SK-N-SH treated with all-trans-retinoic acid at 6 μM for 48 hours (cell line): ENCODE results near the gene GDPD1.

Experiments used
- ATAC-seq: fragments of 200-7000 bp; cut with Tn5 transposase; 3 replicates; pipeline ENCODE4 v1.9.1; 2020; ENCODE audit warnings: mild to moderate bottlenecking, moderate library complexity
- ARNTL ChIP-seq: fragments of 450-650 bp; formaldehyde crosslinking; IDR thresholded peaks from 2 replicates; pipeline ENCODE4 v1.5.0; 2020; ENCODE audit warnings: low read depth, mild to moderate bottlenecking, moderate library complexity, borderline replicate concordance
- BACH2 ChIP-seq: fragments of 250-450 bp; sonication (Bioruptor Pico); IDR thresholded peaks from 2 replicates; pipeline ENCODE4 v1.9.0; 2021; ENCODE audit warnings: mild to moderate bottlenecking, borderline replicate concordance
- CSDC2 ChIP-seq: fragments of 250-450 bp; sonication (Bioruptor Pico); IDR thresholded peaks from 2 replicates; pipeline ENCODE4 v1.5.0; 2020; ENCODE audit warnings: mild to moderate bottlenecking, moderate library complexity
- ESRRG ChIP-seq: fragments of 250-450 bp; sonication (Bioruptor Pico); IDR thresholded peaks from 2 replicates; pipeline ENCODE4 v1.6.1; 2021; ENCODE audit warnings: mild to moderate bottlenecking
- GLIS3 ChIP-seq: fragments of 250-450 bp; sonication (Bioruptor Pico); IDR thresholded peaks from 2 replicates; pipeline ENCODE4 v1.5.0; 2020; ENCODE audit warnings: mild to moderate bottlenecking, moderate library complexity
- ISL1 ChIP-seq: fragments of 250-450 bp; sonication (Bioruptor Pico); IDR thresholded peaks from 2 replicates; pipeline ENCODE4 v2.1.2; 2022; ENCODE audit warnings: mild to moderate bottlenecking, moderate library complexity
- OSR1 ChIP-seq: fragments of 250-450 bp; sonication (Bioruptor Pico); IDR thresholded peaks from 2 replicates; pipeline ENCODE4 v1.8.0; 2022; ENCODE audit warnings: moderate library complexity, mild to moderate bottlenecking, inconsistent platforms
- PATZ1 ChIP-seq: fragments of 250-450 bp; sonication (Bioruptor Pico); IDR thresholded peaks from 2 replicates; pipeline ENCODE4 v1.8.0; 2020; ENCODE audit warnings: mild to moderate bottlenecking, moderate library complexity, borderline replicate concordance
- PPARA ChIP-seq: fragments of 250-450 bp; sonication (Bioruptor Pico); IDR thresholded peaks from 2 replicates; pipeline ENCODE4 v1.5.0; 2020; ENCODE audit warnings: mild to moderate bottlenecking, borderline replicate concordance
- RARB ChIP-seq: fragments of 250-450 bp; sonication (Bioruptor Pico); IDR thresholded peaks from 2 replicates; pipeline ENCODE4 v1.8.0; 2021; ENCODE audit warnings: mild to moderate bottlenecking, moderate library complexity
- SNAI2 ChIP-seq: fragments of 250-450 bp; sonication (Bioruptor Pico); IDR thresholded peaks from 2 replicates; pipeline ENCODE4 v1.5.0; 2020; ENCODE audit warnings: mild to moderate bottlenecking, moderate library complexity
- TCF4 ChIP-seq: fragments of 250-450 bp; sonication (Bioruptor Pico); IDR thresholded peaks from 2 replicates; pipeline ENCODE4 v1.8.0; 2021; ENCODE audit warnings: mild to moderate bottlenecking, moderate library complexity, borderline replicate concordance
- TOX ChIP-seq: fragments of 250-450 bp; sonication (Bioruptor Pico); IDR thresholded peaks from 2 replicates; pipeline ENCODE4 v1.8.0; 2021; ENCODE audit warnings: mild to moderate bottlenecking, moderate library complexity, borderline replicate concordance
- ZC3H10 ChIP-seq: fragments of 250-450 bp; sonication (Bioruptor Pico); IDR thresholded peaks from 2 replicates; pipeline ENCODE4 v1.5.1; 2021; ENCODE audit warnings: mild to moderate bottlenecking, moderate library complexity
- ZFP3 ChIP-seq: fragments of 250-450 bp; sonication (Bioruptor Pico); IDR thresholded peaks from 2 replicates; pipeline ENCODE4 v1.5.0; 2020; ENCODE audit warnings: mild to moderate bottlenecking, moderate library complexity
- ZFP30 ChIP-seq: fragments of 450-650 bp; formaldehyde crosslinking; IDR thresholded peaks from 2 replicates; pipeline ENCODE4 v1.5.0; 2022; ENCODE audit warnings: mild to moderate bottlenecking, moderate library complexity
- ZNF565 ChIP-seq: fragments of 450-650 bp; formaldehyde crosslinking; conservative IDR thresholded peaks from 2 replicates; pipeline ENCODE4 v1.5.0; 2020; ENCODE audit warnings: low read depth, mild to moderate bottlenecking, moderate library complexity
- ZNF70 ChIP-seq: fragments of 450-650 bp; formaldehyde crosslinking; IDR thresholded peaks from 2 replicates; pipeline ENCODE4 v1.5.0; 2020; ENCODE audit warnings: mild to moderate bottlenecking, moderate library complexity
- ZNF8 ChIP-seq: fragments of 450-650 bp; formaldehyde crosslinking; IDR thresholded peaks from 2 replicates; pipeline ENCODE4 v1.5.0; 2020; ENCODE audit warnings: mild to moderate bottlenecking, moderate library complexity
- TF ChIP-seq, protein P1 (sequence below): fragments of 250-450 bp; sonication (Bioruptor Pico); IDR thresholded peaks from 2 replicates; pipeline ENCODE4 v1.8.0; 2021; ENCODE audit warnings: low read depth, mild to moderate bottlenecking, moderate library complexity, borderline replicate concordance
- TF ChIP-seq, protein P2 (sequence below): fragments of 250-450 bp; sonication (Bioruptor Pico); IDR thresholded peaks from 2 replicates; pipeline ENCODE4 v1.5.1; 2021; ENCODE audit warnings: mild to moderate bottlenecking, moderate library complexity
- TF ChIP-seq, protein P3 (sequence below): fragments of 250-450 bp; sonication (Bioruptor Pico); IDR thresholded peaks from 2 replicates; pipeline ENCODE4 v1.5.0; 2020; ENCODE audit warnings: mild to moderate bottlenecking, moderate library complexity

GDPD1 gene

DNA sequence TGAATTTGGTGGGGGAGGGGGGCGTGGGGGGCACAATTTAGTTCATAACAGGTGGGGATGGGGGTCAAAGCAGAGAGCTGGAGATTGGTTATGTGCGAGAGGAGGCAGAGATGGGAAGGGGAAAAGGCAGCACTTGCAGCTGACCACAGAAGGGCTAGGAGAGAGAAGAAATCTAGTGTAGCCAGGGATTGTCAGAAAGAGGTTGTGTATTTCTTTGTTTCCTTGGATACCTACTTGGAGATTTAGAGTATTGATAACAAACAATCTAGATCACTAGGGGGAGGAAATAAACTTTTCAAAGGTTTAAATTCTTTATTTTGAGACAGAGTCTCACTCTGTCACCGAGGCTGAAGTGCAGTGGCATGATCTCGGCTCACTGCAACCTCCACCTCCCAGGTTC is 64.0 kb downstream of the GDPD1 start (continued):
- no peak for TF ChIP-seq PATZ1
- TF ChIP-seq CSDC2 (CRISPR knock-in tag), result no peak
- TF ChIP-seq ZFP30 (CRISPR knock-in tag), result no peak
- TF ChIP-seq ESRRG, result no peak
- TF ChIP-seq PPARA (CRISPR knock-in tag), result no peak
- no peak for TF ChIP-seq ZFP3 (CRISPR knock-in tag)
- no peak for TF ChIP-seq ISL1 (CRISPR knock-in tag)
- TF ChIP-seq TCF4 (CRISPR knock-in tag), result no peak
- no peak for TF ChIP-seq TOX
- TF ChIP-seq GLIS3 (CRISPR knock-in tag), result no peak

- no peak for ATAC-seq
- no peak for TF ChIP-seq ESRRG
- TF ChIP-seq RARB (CRISPR knock-in tag), result no peak
- TF ChIP-seq, protein P1, sequence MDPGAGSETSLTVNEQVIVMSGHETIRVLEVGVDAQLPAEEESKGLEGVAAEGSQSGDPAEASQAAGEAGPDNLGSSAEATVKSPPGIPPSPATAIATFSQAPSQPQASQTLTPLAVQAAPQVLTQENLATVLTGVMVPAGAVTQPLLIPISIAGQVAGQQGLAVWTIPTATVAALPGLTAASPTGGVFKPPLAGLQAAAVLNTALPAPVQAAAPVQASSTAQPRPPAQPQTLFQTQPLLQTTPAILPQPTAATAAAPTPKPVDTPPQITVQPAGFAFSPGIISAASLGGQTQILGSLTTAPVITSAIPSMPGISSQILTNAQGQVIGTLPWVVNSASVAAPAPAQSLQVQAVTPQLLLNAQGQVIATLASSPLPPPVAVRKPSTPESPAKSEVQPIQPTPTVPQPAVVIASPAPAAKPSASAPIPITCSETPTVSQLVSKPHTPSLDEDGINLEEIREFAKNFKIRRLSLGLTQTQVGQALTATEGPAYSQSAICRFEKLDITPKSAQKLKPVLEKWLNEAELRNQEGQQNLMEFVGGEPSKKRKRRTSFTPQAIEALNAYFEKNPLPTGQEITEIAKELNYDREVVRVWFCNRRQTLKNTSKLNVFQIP, result no peak
- TF ChIP-seq ZC3H10 (CRISPR knock-in tag), result no peak
- TF ChIP-seq TCF4 (CRISPR knock-in tag), result no peak
- TF ChIP-seq ARNTL (CRISPR knock-in tag), result no peak
- TF ChIP-seq, all 23 proteins: peak for 0
Measured at GRCh38 chr17:59287452-59287851, 67.1 kb downstream of the GDPD1 start.

- ATAC-seq, result no peak
- no peak for TF ChIP-seq PPARA (CRISPR knock-in tag)
- TF ChIP-seq SNAI2 (CRISPR knock-in tag), result no peak
- TF ChIP-seq ZNF70, result no peak
- TF ChIP-seq TOX, result no peak
- no peak for TF ChIP-seq TCF4 (CRISPR knock-in tag)
- TF ChIP-seq ZNF565, result no peak
- no peak for TF ChIP-seq ISL1 (CRISPR knock-in tag)
- TF ChIP-seq, protein P1, result no peak
- no peak for TF ChIP-seq ZFP30 (CRISPR knock-in tag)
- TF ChIP-seq ZC3H10 (CRISPR knock-in tag), result no peak
- TF ChIP-seq RARB (CRISPR knock-in tag), result no peak
- no peak for TF ChIP-seq ZNF8 (CRISPR knock-in tag)
- no peak for TF ChIP-seq ESRRG
- no peak for TF ChIP-seq CSDC2 (CRISPR knock-in tag)
- TF ChIP-seq, protein P2, sequence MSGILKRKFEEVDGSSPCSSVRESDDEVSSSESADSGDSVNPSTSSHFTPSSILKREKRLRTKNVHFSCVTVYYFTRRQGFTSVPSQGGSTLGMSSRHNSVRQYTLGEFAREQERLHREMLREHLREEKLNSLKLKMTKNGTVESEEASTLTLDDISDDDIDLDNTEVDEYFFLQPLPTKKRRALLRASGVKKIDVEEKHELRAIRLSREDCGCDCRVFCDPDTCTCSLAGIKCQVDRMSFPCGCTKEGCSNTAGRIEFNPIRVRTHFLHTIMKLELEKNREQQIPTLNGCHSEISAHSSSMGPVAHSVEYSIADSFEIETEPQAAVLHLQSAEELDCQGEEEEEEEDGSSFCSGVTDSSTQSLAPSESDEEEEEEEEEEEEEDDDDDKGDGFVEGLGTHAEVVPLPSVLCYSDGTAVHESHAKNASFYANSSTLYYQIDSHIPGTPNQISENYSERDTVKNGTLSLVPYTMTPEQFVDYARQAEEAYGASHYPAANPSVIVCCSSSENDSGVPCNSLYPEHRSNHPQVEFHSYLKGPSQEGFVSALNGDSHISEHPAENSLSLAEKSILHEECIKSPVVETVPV (CRISPR knock-in tag), result no peak
- TF ChIP-seq BACH2 (CRISPR knock-in tag), result no peak
- TF ChIP-seq, protein P3, sequence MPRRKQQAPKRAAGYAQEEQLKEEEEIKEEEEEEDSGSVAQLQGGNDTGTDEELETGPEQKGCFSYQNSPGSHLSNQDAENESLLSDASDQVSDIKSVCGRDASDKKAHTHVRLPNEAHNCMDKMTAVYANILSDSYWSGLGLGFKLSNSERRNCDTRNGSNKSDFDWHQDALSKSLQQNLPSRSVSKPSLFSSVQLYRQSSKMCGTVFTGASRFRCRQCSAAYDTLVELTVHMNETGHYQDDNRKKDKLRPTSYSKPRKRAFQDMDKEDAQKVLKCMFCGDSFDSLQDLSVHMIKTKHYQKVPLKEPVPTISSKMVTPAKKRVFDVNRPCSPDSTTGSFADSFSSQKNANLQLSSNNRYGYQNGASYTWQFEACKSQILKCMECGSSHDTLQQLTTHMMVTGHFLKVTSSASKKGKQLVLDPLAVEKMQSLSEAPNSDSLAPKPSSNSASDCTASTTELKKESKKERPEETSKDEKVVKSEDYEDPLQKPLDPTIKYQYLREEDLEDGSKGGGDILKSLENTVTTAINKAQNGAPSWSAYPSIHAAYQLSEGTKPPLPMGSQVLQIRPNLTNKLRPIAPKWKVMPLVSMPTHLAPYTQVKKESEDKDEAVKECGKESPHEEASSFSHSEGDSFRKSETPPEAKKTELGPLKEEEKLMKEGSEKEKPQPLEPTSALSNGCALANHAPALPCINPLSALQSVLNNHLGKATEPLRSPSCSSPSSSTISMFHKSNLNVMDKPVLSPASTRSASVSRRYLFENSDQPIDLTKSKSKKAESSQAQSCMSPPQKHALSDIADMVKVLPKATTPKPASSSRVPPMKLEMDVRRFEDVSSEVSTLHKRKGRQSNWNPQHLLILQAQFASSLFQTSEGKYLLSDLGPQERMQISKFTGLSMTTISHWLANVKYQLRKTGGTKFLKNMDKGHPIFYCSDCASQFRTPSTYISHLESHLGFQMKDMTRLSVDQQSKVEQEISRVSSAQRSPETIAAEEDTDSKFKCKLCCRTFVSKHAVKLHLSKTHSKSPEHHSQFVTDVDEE (CRISPR knock-in tag), result no peak
- TF ChIP-seq ZFP3 (CRISPR knock-in tag), result no peak
- TF ChIP-seq OSR1 (CRISPR knock-in tag), result no peak
- TF ChIP-seq, all 23 proteins: peak for 0
Measured at GRCh38 chr17:59287891-59288290, 67.6 kb downstream of the GDPD1 start.
